GM23338 (cell line): ENCODE results near the gene E2F3. TPM values are rescaled to one million over a fixed set of nuclear protein-coding genes. Genes with fewer than 3 reads are reported as not detected.

Experiments used
- ATAC-seq: fragments of 200-7000 bp; cut with Tn5 transposase; 3 replicates; pipeline ENCODE4 v1.9.1; 2020
- DNase-seq: peaks from one replicate; pipeline ENCODE4 v3.0.0-alpha.2; 2015; ENCODE audit warnings: low spot score
- H2AFZ ChIP-seq: fragments of 200-600 bp; sonication (generic); 2 replicates; pipeline ENCODE4 v1.8.0; 2016; ENCODE audit warnings: antibody characterized with exemption, mild to moderate bottlenecking, moderate library complexity
- H3F3A ChIP-seq: fragments of 200-600 bp; sonication (generic); replicated peaks from 2 replicates; pipeline ENCODE4 v1.8.0; 2017; ENCODE audit warnings: antibody characterized with exemption, mixed run types, low read depth
- H3K27ac ChIP-seq: fragments of 200-600 bp; sonication (generic); 2 replicates; pipeline ENCODE4 v1.6.1; 2016; ENCODE audit warnings: low read depth
- H3K27me3 ChIP-seq: fragments of 200-600 bp; sonication (generic); 2 replicates; pipeline ENCODE4 v1.8.0; 2016; ENCODE audit warnings: mild to moderate bottlenecking, mixed run types, moderate library complexity; ENCODE audit not compliant: insufficient read depth
- H3K36me3 ChIP-seq: fragments of 200-600 bp; sonication (generic); 2 replicates; pipeline ENCODE4 v1.8.0; 2016; ENCODE audit warnings: mild to moderate bottlenecking; ENCODE audit not compliant: insufficient read depth
- H3K4me1 ChIP-seq: fragments of 200-600 bp; sonication (generic); 2 replicates; pipeline ENCODE4 v1.8.0; 2016; ENCODE audit warnings: mild to moderate bottlenecking, moderate library complexity; ENCODE audit not compliant: insufficient read depth
- H3K4me2 ChIP-seq: fragments of 200-600 bp; sonication (generic); 2 replicates; pipeline ENCODE4 v1.7.1; 2017; ENCODE audit warnings: mixed run types
- H3K4me3 ChIP-seq: fragments of 200-600 bp; sonication (generic); 2 replicates; pipeline ENCODE4 v1.6.1; 2016; ENCODE audit warnings: mixed run types
- H3K79me2 ChIP-seq: fragments of 200-600 bp; sonication (generic); replicated peaks from 2 replicates; pipeline ENCODE4 v1.8.0; 2017; ENCODE audit warnings: mild to moderate bottlenecking; ENCODE audit not compliant: insufficient read depth
- H3K9me2 ChIP-seq: fragments of 200-600 bp; sonication (generic); 2 replicates; pipeline ENCODE4 v1.8.0; 2017; ENCODE audit not compliant: insufficient read depth
- H4K20me1 ChIP-seq: fragments of 200-600 bp; sonication (generic); replicated peaks from 2 replicates; pipeline ENCODE4 v1.8.0; 2017; ENCODE audit warnings: mild to moderate bottlenecking; ENCODE audit not compliant: insufficient read depth
- H3K27ac Mint-ChIP-seq: 2 replicates; pipeline ENCODE4 v1.8.0; 2020; ENCODE audit warnings: inconsistent platforms, mild to moderate bottlenecking, moderate library complexity, mixed read lengths
- H3K27me3 Mint-ChIP-seq: 3 replicates; pipeline ENCODE4 v1.8.0; 2022; ENCODE audit warnings: low read depth, mild to moderate bottlenecking, moderate library complexity, mixed read lengths, inconsistent platforms; ENCODE audit not compliant: insufficient read depth, poor library complexity
- H3K36me3 Mint-ChIP-seq: 3 replicates; pipeline ENCODE4 v1.8.0; 2021; ENCODE audit warnings: low read depth, mild to moderate bottlenecking, inconsistent platforms, moderate library complexity, mixed read lengths
- H3K4me1 Mint-ChIP-seq: 3 replicates; pipeline ENCODE4 v1.8.0; 2020; ENCODE audit warnings: mild to moderate bottlenecking, inconsistent platforms, mixed read lengths
- H3K4me3 Mint-ChIP-seq: 3 replicates; pipeline ENCODE4 v1.8.0; 2021; ENCODE audit warnings: moderate library complexity, mild to moderate bottlenecking, inconsistent platforms, mixed read lengths
- H3K9me3 Mint-ChIP-seq: 3 replicates; pipeline ENCODE4 v1.8.0; 2020; ENCODE audit warnings: moderate library complexity, mild to moderate bottlenecking, inconsistent platforms, mixed read lengths
- CREB1 ChIP-seq: fragments of 250-450 bp; sonication (Bioruptor Pico); IDR thresholded peaks from 2 replicates; pipeline ENCODE4 v1.5.0; 2020; ENCODE audit warnings: low read depth, mild to moderate bottlenecking, moderate library complexity
- EZH2 ChIP-seq: fragments of 200-600 bp; sonication (generic); IDR thresholded peaks from one replicate; pipeline ENCODE4 v1.8.0; 2017; ENCODE audit warnings: antibody characterized with exemption, mild to moderate bottlenecking, low read depth; ENCODE audit not compliant: unreplicated experiment
- EZH2phosphoT487 ChIP-seq: fragments of 200-600 bp; sonication (generic); IDR thresholded peaks from one replicate; pipeline ENCODE4 v1.8.1; 2018; ENCODE audit warnings: antibody characterized with exemption; ENCODE audit not compliant: unreplicated experiment
- JUNB ChIP-seq: IDR thresholded peaks from one replicate; pipeline ENCODE4 v1.6.1; 2016; ENCODE audit warnings: antibody characterized with exemption; ENCODE audit not compliant: unreplicated experiment
- NANOG ChIP-seq: IDR thresholded peaks from 2 replicates; pipeline ENCODE4 v1.6.1; 2016; ENCODE audit warnings: antibody characterized with exemption, borderline replicate concordance
- POLR2AphosphoS5 ChIP-seq: IDR thresholded peaks from 2 replicates; pipeline ENCODE4 v1.6.1; 2016; ENCODE audit warnings: antibody characterized with exemption, low read depth
- REST ChIP-seq: IDR thresholded peaks from one replicate; pipeline ENCODE4 v1.6.1; 2018; ENCODE audit warnings: antibody characterized with exemption; ENCODE audit not compliant: unreplicated experiment
- STAT1 ChIP-seq: IDR thresholded peaks from one replicate; pipeline ENCODE4 v1.6.1; 2016; ENCODE audit warnings: antibody characterized with exemption; ENCODE audit not compliant: unreplicated experiment
- ZNF114 ChIP-seq: fragments of 250-450 bp; sonication (Bioruptor Pico); IDR thresholded peaks from 2 replicates; pipeline ENCODE4 v1.5.0; 2020; ENCODE audit warnings: mild to moderate bottlenecking, moderate library complexity
- ZNF331 ChIP-seq: fragments of 250-450 bp; sonication (Bioruptor Pico); IDR thresholded peaks from 2 replicates; pipeline ENCODE4 v1.5.0; 2020; ENCODE audit warnings: low read depth, mild to moderate bottlenecking, moderate library complexity
- ZNF462 ChIP-seq: fragments of 250-450 bp; sonication (Bioruptor Pico); IDR thresholded peaks from 2 replicates; pipeline ENCODE4 v1.5.0; 2020; ENCODE audit warnings: mild to moderate bottlenecking, moderate library complexity
- polyA plus RNA-seq: library from polyadenylated mRNA; unstranded; fragments of >200 nt; fragmentation: Nextera tagmentation; extraction: Ambion mirVana; gene quantifications from 2 replicates; pipeline ENCODE4 v1.2.1, GENCODE V29; 2016
- total RNA-seq: library from RNA; depleted of rRNA; stranded (reverse); fragments of >200 nt; shearing (Covaris generic); gene quantifications from 2 replicates; pipeline ENCODE4 v1.2.3, GENCODE V29; 2014
- TF ChIP-seq, protein P1 (sequence below), 2 experiments: fragments of 200-600 bp in 1 of 2; sonication (generic) in 1 of 2; conservative IDR thresholded peaks; 2 replicates each; pipeline versions ENCODE4 v1.5.1 to v1.6.1; 2016 to 2017; ENCODE audit warnings: antibody characterized with exemption in 2 of 2, low read depth in 2 of 2, mild to moderate bottlenecking in 2 of 2, moderate library complexity in 1 of 2
- TF ChIP-seq, protein P2 (sequence below): IDR thresholded peaks from 2 replicates; pipeline ENCODE4 v1.6.1; 2016; ENCODE audit warnings: antibody characterized with exemption

E2F3 gene
- total and polyA plus RNA-seq, 2 experiments from 2014 or later, result 27.2 to 33.5 TPM

- Histone ChIP-seq H4K20me1 (peaks cover 44% of the 10 kb centered on the region), H3K9me2 (no peaks in the 10 kb centered on the region), H2AFZ (no peak overlapping the region), H3K4me2 (no peak overlapping the region), H3K27ac (0 out of 2 replicates have a peak overlapping the region, but pooled peaks have one; percentile 20), H3K36me3 (no peaks in the 10 kb centered on the region; the same call in 1 of the 2 replicates), H3K4me1 (peaks cover 16% of the 10 kb centered on the region), H3K27me3 (no peaks in the 10 kb centered on the region), H3F3A (no peaks in the 10 kb centered on the region), H3K4me3 (no peak overlapping the region), H3K79me2 (peaks cover 100% of the 10 kb centered on the region)
- ATAC-seq (no peak), DNase-seq (no peak)
- no peak overlapping the region for H3K27ac Mint-ChIP-seq
- no peaks in the 10 kb centered on the region for H3K9me3 Mint-ChIP-seq
- H3K4me1 Mint-ChIP-seq, result peaks cover 18% of the 10 kb centered on the region
- H3K4me3 Mint-ChIP-seq, result no peak overlapping the region
- peaks cover 47% of the 10 kb centered on the region for H3K36me3 Mint-ChIP-seq
- TF ChIP-seq EZH2, result no peak
- TF ChIP-seq ZNF462 (CRISPR knock-in tag), result no peak
- TF ChIP-seq, protein P1, sequence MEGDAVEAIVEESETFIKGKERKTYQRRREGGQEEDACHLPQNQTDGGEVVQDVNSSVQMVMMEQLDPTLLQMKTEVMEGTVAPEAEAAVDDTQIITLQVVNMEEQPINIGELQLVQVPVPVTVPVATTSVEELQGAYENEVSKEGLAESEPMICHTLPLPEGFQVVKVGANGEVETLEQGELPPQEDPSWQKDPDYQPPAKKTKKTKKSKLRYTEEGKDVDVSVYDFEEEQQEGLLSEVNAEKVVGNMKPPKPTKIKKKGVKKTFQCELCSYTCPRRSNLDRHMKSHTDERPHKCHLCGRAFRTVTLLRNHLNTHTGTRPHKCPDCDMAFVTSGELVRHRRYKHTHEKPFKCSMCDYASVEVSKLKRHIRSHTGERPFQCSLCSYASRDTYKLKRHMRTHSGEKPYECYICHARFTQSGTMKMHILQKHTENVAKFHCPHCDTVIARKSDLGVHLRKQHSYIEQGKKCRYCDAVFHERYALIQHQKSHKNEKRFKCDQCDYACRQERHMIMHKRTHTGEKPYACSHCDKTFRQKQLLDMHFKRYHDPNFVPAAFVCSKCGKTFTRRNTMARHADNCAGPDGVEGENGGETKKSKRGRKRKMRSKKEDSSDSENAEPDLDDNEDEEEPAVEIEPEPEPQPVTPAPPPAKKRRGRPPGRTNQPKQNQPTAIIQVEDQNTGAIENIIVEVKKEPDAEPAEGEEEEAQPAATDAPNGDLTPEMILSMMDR (conservative IDR thresholded peaks at IDR 0.05; ENCODE audit: low read depth in 2 of 2), result no peak
- TF ChIP-seq, protein P2, sequence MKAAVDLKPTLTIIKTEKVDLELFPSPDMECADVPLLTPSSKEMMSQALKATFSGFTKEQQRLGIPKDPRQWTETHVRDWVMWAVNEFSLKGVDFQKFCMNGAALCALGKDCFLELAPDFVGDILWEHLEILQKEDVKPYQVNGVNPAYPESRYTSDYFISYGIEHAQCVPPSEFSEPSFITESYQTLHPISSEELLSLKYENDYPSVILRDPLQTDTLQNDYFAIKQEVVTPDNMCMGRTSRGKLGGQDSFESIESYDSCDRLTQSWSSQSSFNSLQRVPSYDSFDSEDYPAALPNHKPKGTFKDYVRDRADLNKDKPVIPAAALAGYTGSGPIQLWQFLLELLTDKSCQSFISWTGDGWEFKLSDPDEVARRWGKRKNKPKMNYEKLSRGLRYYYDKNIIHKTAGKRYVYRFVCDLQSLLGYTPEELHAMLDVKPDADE, result no peak
- TF ChIP-seq STAT1, result no peak
- TF ChIP-seq EZH2phosphoT487, result no peak
- no peak for TF ChIP-seq POLR2AphosphoS5
- TF ChIP-seq ZNF331 (CRISPR knock-in tag), result no peak
- no peak for TF ChIP-seq JUNB
- TF ChIP-seq REST, result no peak
- no peak for TF ChIP-seq NANOG
- TF ChIP-seq CREB1 (CRISPR knock-in tag), result no peak
- TF ChIP-seq ZNF114 (CRISPR knock-in tag), result no peak
- H3K27me3 Mint-ChIP-seq, result peaks cover 3% of the 10 kb centered on the region
Observed at GRCh38 chr6:20433929-20434328, 32.2 kb downstream of the E2F3 start.
